Neural cell (in vitro differentiated cells): ENCODE results near the gene KRT33A. TPM values are rescaled to one million over a fixed set of nuclear protein-coding genes. Genes with fewer than 3 reads are reported as not detected.

Experiments
- H2AFZ ChIP-seq: fragments of 200-600, 300-800 bp; sonication (generic), shearing (Covaris generic); 2 replicates; pipeline ENCODE4 v1.6.0; 2014; ENCODE audit warnings: low read depth, mild to moderate bottlenecking, antibody characterized with exemption, low read length, moderate library complexity
- H3F3A ChIP-seq: fragments of 200-600 bp; shearing (Covaris generic); 2 replicates; pipeline ENCODE4 v1.6.1; 2016; ENCODE audit warnings: mild to moderate bottlenecking, moderate library complexity, mixed read lengths, antibody characterized with exemption, low read length; ENCODE audit not compliant: insufficient read depth, poor library complexity, severe bottlenecking
- H3K27ac ChIP-seq: fragments of 200-600, 300-800 bp; sonication (generic), shearing (Covaris generic); 2 replicates; pipeline ENCODE4 v1.5.1; 2014; ENCODE audit warnings: mild to moderate bottlenecking, low read length, moderate library complexity
- H3K27me3 ChIP-seq: fragments of 300-800, 200-600 bp; sonication (generic), shearing (Covaris generic); 2 replicates; pipeline ENCODE4 v1.6.0; 2014; ENCODE audit warnings: mild to moderate bottlenecking, low read depth, low read length, moderate library complexity; ENCODE audit not compliant: insufficient read depth
- H3K36me3 ChIP-seq: fragments of 300-800, 200-600 bp; sonication (generic), shearing (Covaris generic); 2 replicates; pipeline ENCODE4 v1.5.1; 2014; ENCODE audit warnings: mild to moderate bottlenecking, antibody characterized with exemption, low read length, moderate library complexity; ENCODE audit not compliant: insufficient read depth
- H3K4me2 ChIP-seq: fragments of 300-800, 200-600 bp; sonication (generic), shearing (Covaris generic); 2 replicates; pipeline ENCODE4 v1.6.0; 2014; ENCODE audit warnings: mild to moderate bottlenecking, low read length
- H3K4me3 ChIP-seq: fragments of 300-800, 200-600 bp; sonication (generic), shearing (Covaris generic); 2 replicates; pipeline ENCODE4 v1.5.1; 2014; ENCODE audit warnings: mild to moderate bottlenecking, low read length, moderate library complexity
- H3K79me2 ChIP-seq: fragments of 200-600 bp; shearing (Covaris generic); replicated peaks from 2 replicates; pipeline ENCODE4 v1.6.0; 2014; ENCODE audit warnings: mild to moderate bottlenecking, low read length, moderate library complexity; ENCODE audit not compliant: insufficient read depth
- H3K9ac ChIP-seq: fragments of 300-800, 200-600 bp; sonication (generic), shearing (Covaris generic); 2 replicates; pipeline ENCODE4 v1.6.1; 2016; ENCODE audit warnings: mild to moderate bottlenecking, low read length, mixed read lengths
- H3K9me2 ChIP-seq: fragments of 200-600 bp; shearing (Covaris generic); 2 replicates; pipeline ENCODE4 v1.6.1; 2016; ENCODE audit warnings: mild to moderate bottlenecking, low read length, mixed read lengths; ENCODE audit not compliant: insufficient read depth
- H3K9me3 ChIP-seq: fragments of 200-600, 300-800 bp; sonication (generic), shearing (Covaris generic); 2 replicates; pipeline ENCODE4 v1.6.1; 2016; ENCODE audit warnings: mild to moderate bottlenecking, mixed run types, low read length, moderate library complexity, mixed read lengths
- H4K20me1 ChIP-seq: fragments of 200-600 bp; shearing (Covaris generic); 2 replicates; pipeline ENCODE4 v1.6.1; 2016; ENCODE audit warnings: mild to moderate bottlenecking, mixed run types; ENCODE audit not compliant: insufficient read depth
- CTCF ChIP-seq: fragments of 450-650 bp; IDR thresholded peaks from 2 replicates; pipeline ENCODE4 v1.5.1; 2014; ENCODE audit warnings: antibody characterized with exemption, mild to moderate bottlenecking, moderate library complexity; ENCODE audit not compliant: poor library complexity, severe bottlenecking
- EP300 ChIP-seq: fragments of 450-650 bp; conservative IDR thresholded peaks from 2 replicates; pipeline ENCODE4 v1.6.1; 2014; ENCODE audit warnings: antibody characterized with exemption, mild to moderate bottlenecking, moderate library complexity; ENCODE audit not compliant: poor library complexity, severe bottlenecking
- EZH2 ChIP-seq: fragments of 200-600, 300-800 bp; shearing (Covaris generic), sonication (generic); IDR thresholded peaks from 2 replicates; pipeline ENCODE4 v1.6.1; 2014; ENCODE audit warnings: antibody characterized with exemption, low read length, borderline replicate concordance, mild to moderate bottlenecking; ENCODE audit not compliant: insufficient read depth, poor library complexity, severe bottlenecking
- MXI1 ChIP-seq: fragments of 450-650 bp; conservative IDR thresholded peaks from 2 replicates; pipeline ENCODE4 v1.6.1; 2014; ENCODE audit warnings: antibody characterized with exemption, mild to moderate bottlenecking; ENCODE audit not compliant: poor library complexity, severe bottlenecking
- POLR2AphosphoS5 ChIP-seq: IDR thresholded peaks from 2 replicates; pipeline ENCODE4 v1.6.1; 2012
- RAD21 ChIP-seq: fragments of 450-650 bp; conservative IDR thresholded peaks from 2 replicates; pipeline ENCODE4 v1.6.1; 2014; ENCODE audit warnings: antibody characterized with exemption, mild to moderate bottlenecking, moderate library complexity
- REST ChIP-seq: IDR thresholded peaks from 2 replicates; pipeline ENCODE4 v1.6.1; 2012; ENCODE audit warnings: borderline replicate concordance
- SMC3 ChIP-seq: fragments of 450-650 bp; conservative IDR thresholded peaks from 2 replicates; pipeline ENCODE4 v1.6.1; 2014; ENCODE audit warnings: antibody characterized with exemption, mild to moderate bottlenecking, moderate library complexity; ENCODE audit not compliant: poor library complexity
- TAF1 ChIP-seq: IDR thresholded peaks from 2 replicates; pipeline ENCODE4 v1.6.1; 2012; ENCODE audit warnings: low read depth
- polyA plus RNA-seq: library from polyadenylated mRNA; depleted of rRNA; stranded (reverse); fragments of >200 nt; gene quantifications from 2 replicates; pipeline ENCODE4 v1.2.3, GENCODE V29; 2014

The KRT33A gene
- polyA plus RNA-seq, 1 donor from 2014 or later, result not detected

- TF ChIP-seq EZH2 (no peak), SMC3 (no peak)
These were observed 52.0 kb downstream of the KRT33A start (continued) for GRCh38 chr17:41298458-41299135.

GRCh38 chr17:41296846-41297245 lies 53.8 kb downstream of the KRT33A start:
- Histone ChIP-seq H3K9me2 (no peaks in the 10 kb centered on the region), H3K27ac (no peak overlapping the region), H3K4me2 (no peak overlapping the region), H3K36me3 (no peaks in the 10 kb centered on the region), H3K9me3 (no peaks in the 10 kb centered on the region), H2AFZ (no peak overlapping the region), H3K27me3 (no peaks in the 10 kb centered on the region), H3F3A (no peaks in the 10 kb centered on the region), H3K9ac (no peak overlapping the region), H3K4me3 (no peak overlapping the region), H3K79me2 (no peaks in the 10 kb centered on the region), H4K20me1 (no peaks in the 10 kb centered on the region)
- TF ChIP-seq REST (no peak), RAD21 (no peak), TAF1 (no peak), EZH2 (no peak), POLR2AphosphoS5 (no peak), MXI1 (no peak), EP300 (no peak), SMC3 (no peak), CTCF (no peak)

Other genes with a start within 250 kb of the KRT33A start
- gene KRTAP4-16, start 248.6 kb downstream of the KRT33A start, polyA plus RNA-seq, result not detected in 2 replicates
- gene KRTAP4-9, start 245.4 kb downstream of the KRT33A start, polyA plus RNA-seq, result not detected in 2 replicates
- not detected in 2 replicates for gene KRTAP4-11, start 232.5 kb downstream of the KRT33A start, polyA plus RNA-seq
- not detected in 2 replicates for gene KRTAP4-12, start 226.6 kb downstream of the KRT33A start, polyA plus RNA-seq
- not detected in 2 replicates for gene KRTAP4-6, start 210.3 kb downstream of the KRT33A start, polyA plus RNA-seq
- not detected in 2 replicates for gene KRTAP4-5, start 201.0 kb downstream of the KRT33A start, polyA plus RNA-seq
- not detected in 2 replicates for gene KRTAP4-4, start 190.1 kb downstream of the KRT33A start, polyA plus RNA-seq
- not detected in 2 replicates for gene KRTAP4-3, start 182.6 kb downstream of the KRT33A start, polyA plus RNA-seq
- gene KRTAP4-2, start 172.6 kb downstream of the KRT33A start, polyA plus RNA-seq, result not detected in 2 replicates
- gene KRTAP4-1, start 165.9 kb downstream of the KRT33A start, polyA plus RNA-seq, result not detected in 2 replicates
- gene KRTAP9-1, start 160.9 kb downstream of the KRT33A start, polyA plus RNA-seq, result not detected in 2 replicates
- not detected in 2 replicates for gene KRTAP9-2, start 124.2 kb downstream of the KRT33A start, polyA plus RNA-seq
- not detected in 2 replicates for gene KRTAP9-3, start 118.4 kb downstream of the KRT33A start, polyA plus RNA-seq
- not detected in 2 replicates for gene KRTAP9-8, start 112.8 kb downstream of the KRT33A start, polyA plus RNA-seq
- gene KRTAP9-4, start 101.1 kb downstream of the KRT33A start, polyA plus RNA-seq, result not detected in 2 replicates
- gene KRTAP9-9, start 95.4 kb downstream of the KRT33A start, polyA plus RNA-seq, result not detected in 2 replicates
- gene KRTAP9-6, start 85.5 kb downstream of the KRT33A start, polyA plus RNA-seq, result not detected in 2 replicates
- not detected in 2 replicates for gene KRTAP9-7, start 75.1 kb downstream of the KRT33A start, polyA plus RNA-seq
- not detected in 2 replicates for gene KRTAP29-1, start 48.0 kb downstream of the KRT33A start, polyA plus RNA-seq
- not detected in 2 replicates for gene KRTAP16-1, start 41.5 kb downstream of the KRT33A start, polyA plus RNA-seq
- gene KRTAP17-1, start 35.1 kb downstream of the KRT33A start, polyA plus RNA-seq, result not detected in 2 replicates
- gene KRT33B, start 19.0 kb upstream of the KRT33A start, polyA plus RNA-seq, result not detected in 2 replicates
- gene KRT34, start 31.5 kb upstream of the KRT33A start, polyA plus RNA-seq, result not detected in 2 replicates
- gene KRT31, start 46.8 kb upstream of the KRT33A start, polyA plus RNA-seq, result not detected in 2 replicates
- gene KRT37, start 73.8 kb upstream of the KRT33A start, polyA plus RNA-seq, result not detected in 2 replicates
- not detected in 2 replicates for gene KRT38, start 90.2 kb upstream of the KRT33A start, polyA plus RNA-seq
- gene KRT32, start 116.6 kb upstream of the KRT33A start, polyA plus RNA-seq, result not detected in 2 replicates
- gene KRT35, start 130.3 kb upstream of the KRT33A start, polyA plus RNA-seq, result not detected in 2 replicates
- gene KRT36, start 139.1 kb upstream of the KRT33A start, polyA plus RNA-seq, result not detected in 2 replicates
- gene KRT13, start 154.8 kb upstream of the KRT33A start, polyA plus RNA-seq, result not detected in 2 replicates
- 0.09 TPM in 1 of 2 replicates, not detected in the other for gene KRT15, start 168.1 kb upstream of the KRT33A start, polyA plus RNA-seq
- 0.56 and 1.6 TPM in 2 replicates for gene KRT19, start 177.5 kb upstream of the KRT33A start, polyA plus RNA-seq
- not detected in 2 replicates for gene KRT9, start 221.2 kb upstream of the KRT33A start, polyA plus RNA-seq
- not detected in 2 replicates for gene KRT14, start 236.1 kb upstream of the KRT33A start, polyA plus RNA-seq